AG08395 (cell line): Measurements from ENCODE around the gene RPTOR.
"Not testable (repeated sequence)": the region's sequence is repeated elsewhere in the genome, so short reads cannot be mapped to it uniquely, and the experiment has no call there.

ENCODE experiments used
- DNase-seq: peaks from one replicate; pipeline ENCODE4 v3.0.0; 2012; ENCODE audit warnings: mixed read lengths, low spot score

RPTOR gene

GRCh38 chr17:80799538-80800480 lies 255.2 kb downstream of the RPTOR start:
- no peak for DNase-seq

- no peak for DNase-seq
Observed at GRCh38 chr17:80800481-80801391, 256.1 kb downstream of the RPTOR start.

GRCh38 chr17:80802626-80803450 lies 258.2 kb downstream of the RPTOR start:
- DNase-seq = no peak

GRCh38 chr17:80803451-80804428 lies 259.1 kb downstream of the RPTOR start:
- DNase-seq = no peak

- no peak for DNase-seq
Observed at GRCh38 chr17:80804466-80804865, 259.8 kb downstream of the RPTOR start.

- DNase-seq = no peak
Observed at GRCh38 chr17:80805032-80805751, 260.6 kb downstream of the RPTOR start.

GRCh38 chr17:80807014-80807413 lies 262.4 kb downstream of the RPTOR start:
- no peak for DNase-seq

- DNase-seq = no peak
Observed at GRCh38 chr17:80807882-80808281, 263.2 kb downstream of the RPTOR start.

GRCh38 chr17:80811181-80812105 lies 266.8 kb downstream of the RPTOR start:
- DNase-seq = no peak

GRCh38 chr17:80812362-80813088 lies 267.9 kb downstream of the RPTOR start:
- DNase-seq = no peak

- DNase-seq = no peak
Observed at GRCh38 chr17:80813318-80813717, 268.7 kb downstream of the RPTOR start.

- no peak for DNase-seq
Observed at GRCh38 chr17:80814491-80814890, 269.9 kb downstream of the RPTOR start.

- DNase-seq = no peak
Observed at GRCh38 chr17:80815151-80815681, 270.6 kb downstream of the RPTOR start.

- not testable (repeated sequence) for DNase-seq
Observed at GRCh38 chr17:80815718-80816117, 271.1 kb downstream of the RPTOR start.

GRCh38 chr17:80816241-80817103 lies 271.8 kb downstream of the RPTOR start:
- no peak for DNase-seq

- no peak for DNase-seq
Observed at GRCh38 chr17:80817321-80817845, 272.7 kb downstream of the RPTOR start.

- DNase-seq = peak; percentile 32
Observed at GRCh38 chr17:80817861-80818260, 273.2 kb downstream of the RPTOR start.
